ENCODE data around the gene ERMAP.
"Not testable (repeated sequence)": the region's sequence is repeated elsewhere in the genome, so short reads cannot be mapped to it uniquely, and the experiment has no call there.

The ERMAP gene

GRCh38 chr1:42816585-42817439, at the start of gene ERMAP, which contains the start of gene SVBP:
ERMAP (plus strand) TSS chr1:42817122; CDS start chr1:42830449, 13,327 bp downstream.
SVBP (minus strand) TSS chr1:42817397; CDS start chr1:42816544, 853 bp downstream.
- no peak for DNase-seq

DNA sequence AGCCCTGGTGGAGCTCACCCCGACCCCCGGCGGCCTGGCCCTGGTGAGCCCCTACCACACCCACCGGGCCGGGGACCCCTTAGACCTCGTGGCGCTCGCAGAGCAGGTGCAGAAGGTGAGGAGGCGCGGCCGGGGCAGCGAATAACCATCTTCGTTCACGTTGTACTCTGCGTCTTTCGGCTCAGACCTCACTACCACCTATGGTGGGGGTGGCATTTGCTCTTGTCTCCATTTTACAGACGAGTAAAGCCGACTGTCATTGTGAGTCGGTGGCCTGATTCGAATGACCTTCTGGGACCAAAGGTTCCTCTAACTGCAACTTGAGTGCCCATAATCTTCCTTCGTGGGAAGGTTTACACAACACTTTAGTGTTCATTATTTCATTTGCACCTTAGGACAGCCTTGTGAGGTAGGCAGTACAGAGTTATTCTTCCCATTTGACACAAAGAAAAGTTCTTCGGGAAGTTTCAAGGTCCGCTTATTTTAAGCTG, 49.4 kb upstream of the ERMAP start:
- no peak for DNase-seq

DNA sequence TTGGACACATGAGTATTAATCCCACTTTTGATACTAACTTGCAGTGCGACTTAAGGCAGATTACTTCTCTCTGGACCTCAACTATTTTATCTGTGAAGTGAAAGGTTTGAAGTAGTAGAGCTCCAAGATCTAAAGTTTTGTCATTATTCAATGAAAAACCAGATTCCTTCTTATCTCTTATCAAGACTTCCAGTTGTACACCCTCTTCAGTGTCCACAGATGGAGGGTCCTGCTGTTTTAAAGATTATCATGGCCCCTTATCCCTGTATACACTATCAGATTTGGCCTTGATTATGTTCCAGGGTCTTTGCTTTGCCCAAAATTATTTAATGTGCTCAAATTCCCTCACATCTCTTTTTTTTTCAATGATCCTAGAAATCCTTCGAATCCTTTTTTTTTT, 48.8 kb upstream of the ERMAP start:
- no peak for DNase-seq

DNA sequence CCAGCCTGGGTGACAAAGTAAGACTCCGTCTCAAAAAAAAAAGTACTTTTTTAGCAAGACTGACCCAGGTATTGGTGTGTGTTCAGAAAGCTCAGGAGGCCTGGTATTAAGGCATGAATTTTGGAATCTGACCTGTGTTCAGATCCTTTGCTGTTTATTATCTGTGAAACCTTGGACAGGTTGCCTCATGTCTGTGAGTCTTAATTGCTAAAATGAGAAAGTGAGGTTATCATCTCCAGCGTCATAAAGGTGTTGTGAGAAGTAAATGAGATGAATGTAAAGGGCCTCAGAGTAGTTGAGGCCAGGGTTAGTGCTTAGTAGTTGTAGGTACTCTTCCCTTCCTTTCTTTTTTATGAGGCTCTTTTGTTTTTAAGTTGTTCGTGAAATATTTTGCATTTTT, 47.1 kb upstream of the ERMAP start:
- DNase-seq, result no peak

DNA sequence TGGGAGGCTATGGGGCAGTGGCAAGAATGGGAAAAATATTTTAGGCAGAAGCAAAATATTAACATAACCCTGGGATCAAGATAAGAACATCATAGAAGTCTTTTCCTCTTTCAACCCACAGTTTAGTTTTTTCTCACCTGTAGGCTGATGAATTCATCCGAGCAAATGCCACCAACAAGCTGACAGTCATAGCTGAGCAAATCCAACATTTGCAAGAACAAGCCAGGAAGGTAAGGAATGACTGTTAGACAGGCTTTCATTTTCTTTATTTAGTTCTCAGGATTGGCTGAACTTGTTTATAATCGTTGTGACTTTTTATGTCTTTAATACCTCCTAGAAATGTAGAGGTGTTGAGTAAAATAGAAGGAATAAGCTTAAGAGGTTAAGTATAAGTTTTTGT, 43.5 kb upstream of the ERMAP start:
- DNase-seq, result no peak

- DNase-seq, result no peak
These were observed 41.9 kb upstream of the ERMAP start for GRCh38 chr1:42774928-42775526.

DNA sequence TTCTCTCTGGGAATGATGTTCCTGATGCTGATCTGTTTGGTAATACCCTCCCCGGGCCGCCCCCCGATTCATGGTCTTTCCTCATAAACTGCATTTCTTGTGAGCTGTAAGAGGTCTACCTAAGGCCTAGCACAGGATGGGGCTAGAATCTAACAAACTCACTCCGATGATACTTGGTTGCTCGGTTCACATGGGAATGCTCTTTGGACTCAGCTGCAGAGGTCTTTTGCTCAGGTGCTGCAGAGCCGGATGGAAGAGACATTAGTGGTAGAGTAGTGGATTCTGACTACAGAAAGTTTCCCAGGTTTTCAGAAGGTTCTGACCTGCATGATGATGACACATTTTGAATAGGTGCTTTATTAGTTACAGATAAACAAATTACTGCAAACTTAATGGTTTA, 40.4 kb upstream of the ERMAP start:
- DNase-seq, result no peak

DNA sequence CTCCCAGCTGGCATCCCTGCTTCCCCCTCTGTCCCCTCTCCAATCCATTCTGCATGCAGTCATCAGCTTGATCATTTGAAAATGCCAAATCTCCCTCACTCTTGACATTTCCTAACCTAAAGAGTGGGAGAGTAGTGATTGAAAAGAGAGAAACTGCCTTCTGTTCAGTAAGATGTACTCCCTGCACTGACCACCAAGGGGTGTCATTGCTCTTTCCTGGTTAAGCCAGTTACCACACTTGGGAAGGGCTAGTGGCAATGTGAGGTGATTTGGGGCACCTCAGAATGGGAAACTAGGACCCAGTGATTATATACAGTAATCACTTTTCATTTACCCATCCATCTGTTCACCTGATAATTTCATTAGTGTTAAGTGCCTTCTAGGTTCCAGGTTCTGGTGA, 39.1 kb upstream of the ERMAP start:
- DNase-seq, result no peak

GRCh38 chr1:42779725-42780124, 37.2 kb upstream of the ERMAP start:
- DNase-seq, result no peak

- DNase-seq, result no peak
These were observed 36.7 kb upstream of the ERMAP start for GRCh38 chr1:42780176-42780575.

DNA sequence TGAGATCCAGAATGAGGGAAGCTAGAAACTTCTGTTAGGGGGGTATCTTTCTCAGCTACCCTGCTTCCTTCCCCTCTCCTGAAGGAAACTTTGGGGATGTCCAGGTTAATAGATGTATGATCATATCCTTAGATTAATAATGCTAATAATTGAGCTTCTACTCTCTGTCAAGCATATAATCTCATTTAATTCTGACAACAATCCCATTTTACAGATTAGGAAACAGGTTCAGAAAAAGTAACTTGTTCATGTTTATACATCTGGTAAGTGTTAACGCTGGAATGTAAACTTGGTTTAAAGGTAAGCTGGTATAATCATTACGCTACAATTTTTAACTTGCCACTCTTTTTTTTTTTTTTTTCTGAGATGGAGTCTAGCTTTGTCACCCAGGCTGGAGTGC, 33.8 kb upstream of the ERMAP start:
- DNase-seq, result no peak

- DNase-seq, result no peak
These were observed 32.4 kb upstream of the ERMAP start for GRCh38 chr1:42784547-42784945.

DNA sequence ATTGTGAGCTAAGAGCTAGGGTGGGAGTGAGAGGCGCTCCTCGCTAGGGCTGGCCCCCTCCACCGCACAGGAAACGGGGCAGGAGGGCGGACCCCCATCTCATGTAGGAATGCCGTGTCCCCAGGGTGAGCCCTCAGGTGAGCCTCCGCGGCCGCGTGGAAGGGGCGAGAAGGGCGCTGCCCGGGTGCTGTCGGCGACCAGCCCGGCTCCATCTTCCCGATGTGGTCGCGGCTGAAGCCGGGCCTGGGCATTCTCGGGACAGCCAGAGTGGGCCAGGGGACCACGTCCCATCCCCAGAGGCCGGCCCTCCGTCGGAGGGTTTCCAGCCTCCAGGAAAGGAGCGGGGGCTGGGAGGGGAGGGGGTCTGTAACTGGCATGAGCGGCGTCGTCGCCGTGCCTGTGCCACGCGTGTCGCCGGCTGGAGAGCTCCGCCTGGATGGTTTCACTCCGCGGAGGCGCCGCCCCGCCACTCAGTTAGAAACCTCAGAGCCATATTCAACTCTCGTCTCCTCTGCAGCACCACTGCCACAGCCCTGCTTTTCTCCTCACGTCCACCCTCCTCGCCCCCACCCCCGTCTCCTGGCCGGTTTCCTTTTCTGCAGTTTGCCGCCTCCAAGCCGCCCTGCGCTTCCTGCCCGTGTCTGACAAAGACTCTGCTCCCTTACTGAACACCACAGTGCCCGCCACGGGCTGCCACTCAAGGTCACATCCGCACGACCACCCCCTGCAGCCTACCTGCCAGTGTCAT, 31.8 kb upstream of the ERMAP start, which contains the start of gene TMEM269:
Gene TMEM269, plus strand, starts transcription at position 46 of the 748 bp plus-strand sequence. CDS start 4,903 bp downstream, outside the sequence.
- DNase-seq, result no peak

DNA sequence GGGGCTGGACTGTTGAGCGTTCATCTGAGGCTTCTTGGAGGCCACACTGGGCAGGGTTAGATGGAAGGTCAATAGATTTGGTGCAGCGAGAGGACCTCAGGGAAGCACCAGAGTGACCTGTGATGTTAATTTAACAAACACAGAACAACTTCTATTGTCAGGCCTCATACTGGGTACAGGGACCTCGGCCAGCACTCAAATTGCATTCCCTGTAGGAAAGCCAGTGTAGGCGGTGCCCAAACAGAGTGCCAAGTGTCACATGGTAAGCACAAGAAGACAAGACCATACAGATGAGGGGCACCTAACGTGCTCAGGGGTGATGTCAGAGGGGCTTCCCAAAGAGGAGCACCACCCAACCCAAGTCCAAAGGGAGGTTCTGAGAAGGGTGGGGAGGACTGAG, 30.8 kb upstream of the ERMAP start:
- no peak for DNase-seq

DNA sequence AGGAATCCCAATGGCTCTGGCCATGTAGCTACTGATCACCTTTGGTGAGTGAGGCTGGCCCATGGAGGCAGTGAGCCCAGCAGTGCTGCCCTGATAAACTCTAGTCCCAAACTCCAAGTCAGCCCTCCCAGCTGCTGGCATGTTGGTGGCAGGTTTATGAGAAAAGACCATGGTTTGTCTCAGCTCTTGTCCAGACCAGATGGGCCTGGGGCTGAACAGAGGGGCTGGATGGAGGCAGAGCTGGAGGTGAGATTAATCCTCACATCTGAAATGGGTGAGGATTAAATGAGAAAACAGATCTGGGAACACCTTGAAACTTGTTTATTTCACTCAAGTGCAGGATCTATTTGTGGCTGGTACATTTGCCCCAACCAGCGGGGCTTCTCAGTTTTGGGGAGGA, 28.9 kb upstream of the ERMAP start:
- DNase-seq, result no peak

DNA sequence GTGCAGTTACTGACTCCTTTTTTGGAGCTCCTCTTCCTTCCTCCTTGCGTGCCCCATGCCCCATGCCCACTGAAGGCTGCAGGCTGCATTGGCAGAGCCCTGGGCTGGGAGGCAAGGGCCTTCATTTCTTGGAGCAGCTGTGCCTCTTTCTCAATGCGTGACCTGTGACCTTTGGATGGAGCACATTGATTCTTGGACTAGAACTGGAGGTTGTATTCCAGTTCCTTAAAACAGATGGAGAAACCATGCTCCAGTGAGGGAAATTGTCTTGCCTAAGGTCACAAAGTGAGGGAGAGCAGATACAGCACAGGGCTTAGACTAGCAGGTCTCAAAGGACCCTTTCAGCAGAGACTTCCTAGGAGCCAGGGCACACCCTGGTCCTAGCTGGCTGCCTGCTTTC, 23.1 kb upstream of the ERMAP start:
- DNase-seq, result no peak

DNA sequence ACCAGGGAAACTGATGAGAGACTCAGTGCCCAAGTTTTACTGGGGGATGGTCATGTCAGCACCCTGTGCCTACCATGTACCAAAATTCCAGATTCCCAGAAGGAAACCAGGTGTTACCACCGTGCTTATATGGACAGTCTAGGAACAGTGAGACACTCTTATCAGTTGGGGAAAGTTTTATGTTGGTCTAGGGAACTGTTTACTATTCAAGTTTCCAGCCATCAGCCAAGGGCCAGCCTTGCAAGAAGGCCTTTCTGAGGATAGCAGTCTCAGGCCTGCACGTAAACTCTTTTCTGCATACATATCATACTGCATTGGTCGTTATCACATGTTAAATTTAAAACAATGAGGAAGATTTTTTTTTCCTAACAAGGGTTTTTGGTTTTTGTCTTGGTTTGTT, 19.5 kb upstream of the ERMAP start:
- DNase-seq, result no peak

DNA sequence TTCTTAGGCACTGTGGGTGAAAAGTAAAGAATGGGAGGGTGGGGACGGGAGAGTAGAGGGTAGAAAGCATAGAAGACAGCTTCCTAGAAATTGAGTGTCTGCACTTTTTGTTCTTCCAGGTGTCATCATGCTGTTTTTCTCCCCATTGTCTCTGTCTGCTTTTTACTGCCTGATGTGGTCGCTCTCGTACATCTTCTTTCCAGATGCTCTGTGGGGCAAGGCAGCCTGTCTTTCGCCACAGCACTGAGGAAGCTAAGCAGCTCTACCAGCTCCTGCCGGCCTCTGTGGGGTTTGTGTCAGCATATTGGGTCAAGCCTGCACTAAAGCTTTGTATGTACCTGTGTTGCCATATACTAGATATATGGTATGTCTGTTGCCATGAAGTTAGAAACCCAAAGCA, 18.9 kb upstream of the ERMAP start:
- DNase-seq, result no peak

- no peak for DNase-seq
These were observed 15.0 kb upstream of the ERMAP start for GRCh38 chr1:42801832-42802473.

- no peak for DNase-seq
These were observed 10.8 kb upstream of the ERMAP start for GRCh38 chr1:42806171-42806570.

DNA sequence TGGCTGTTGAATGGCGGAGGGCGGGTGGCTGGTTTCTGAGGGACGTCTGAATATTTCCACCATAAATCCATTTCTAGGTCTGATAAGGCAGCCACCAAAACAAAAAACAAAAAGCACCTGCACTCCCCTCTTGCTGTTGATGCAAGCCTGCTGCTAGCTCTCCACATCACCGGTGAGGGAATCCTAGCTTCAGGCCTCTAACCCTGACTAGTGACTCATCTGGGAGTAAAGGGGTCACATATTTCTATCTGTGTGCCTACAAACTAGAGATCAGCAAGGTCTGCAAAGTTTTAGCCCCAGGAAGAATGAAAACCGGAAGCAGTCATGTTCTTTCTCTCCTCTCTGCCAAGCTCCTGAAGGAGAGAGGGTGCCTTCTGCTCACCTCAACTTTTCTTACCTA, 10.3 kb upstream of the ERMAP start:
- no peak for DNase-seq

DNA sequence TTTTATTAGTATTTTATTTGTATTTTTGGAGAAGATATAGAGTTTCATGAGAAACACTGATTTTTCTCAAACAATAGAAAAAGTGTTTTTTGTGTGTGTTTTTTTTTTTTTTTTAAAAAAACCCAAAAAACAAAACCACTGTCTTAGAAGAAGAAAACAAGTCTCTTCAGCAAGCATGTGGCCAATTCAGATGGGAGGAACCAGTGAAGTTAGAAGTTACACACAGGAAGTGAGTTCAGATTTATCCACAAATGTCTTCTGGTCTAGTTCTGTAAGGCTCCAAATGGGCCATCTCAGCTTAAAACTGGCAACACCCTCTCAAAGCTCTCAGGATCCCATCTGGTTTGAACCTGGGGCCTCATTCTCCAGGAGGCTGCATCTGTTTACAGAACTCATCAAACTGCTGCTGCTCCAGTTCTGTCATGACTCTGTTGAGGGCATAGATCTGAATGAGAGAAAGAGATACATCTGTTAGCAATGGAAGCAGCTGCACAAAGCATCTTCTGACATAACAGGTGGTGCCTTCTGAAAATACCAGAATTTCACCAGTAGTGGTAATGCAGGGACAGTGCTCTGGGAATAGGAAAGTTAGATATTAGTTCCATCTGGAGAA, 9.8 kb upstream of the ERMAP start:
- DNase-seq, result no peak

GRCh38 chr1:42814815-42815214, 2.1 kb upstream of the ERMAP start:
- not testable (repeated sequence) for DNase-seq
